Activated CD4-positive, alpha-beta T cell treated with anti-CD3 and anti-CD28 coated beads, Interleukin-2, Interleukin-6, amounts not matched to agents 100 ng/mL and 50 ng/mL, durations not matched to agents 16 hours and 8 hours (primary cell): Measurements from ENCODE around the gene RANBP9.
A peak's percentile ranks its signal among the peaks of the same experiment; 100 is the strongest.

Experiments
- DNase-seq: peaks from one replicate; pipeline ENCODE4 v3.0.0-alpha.2; 2020

The RANBP9 gene

DNA sequence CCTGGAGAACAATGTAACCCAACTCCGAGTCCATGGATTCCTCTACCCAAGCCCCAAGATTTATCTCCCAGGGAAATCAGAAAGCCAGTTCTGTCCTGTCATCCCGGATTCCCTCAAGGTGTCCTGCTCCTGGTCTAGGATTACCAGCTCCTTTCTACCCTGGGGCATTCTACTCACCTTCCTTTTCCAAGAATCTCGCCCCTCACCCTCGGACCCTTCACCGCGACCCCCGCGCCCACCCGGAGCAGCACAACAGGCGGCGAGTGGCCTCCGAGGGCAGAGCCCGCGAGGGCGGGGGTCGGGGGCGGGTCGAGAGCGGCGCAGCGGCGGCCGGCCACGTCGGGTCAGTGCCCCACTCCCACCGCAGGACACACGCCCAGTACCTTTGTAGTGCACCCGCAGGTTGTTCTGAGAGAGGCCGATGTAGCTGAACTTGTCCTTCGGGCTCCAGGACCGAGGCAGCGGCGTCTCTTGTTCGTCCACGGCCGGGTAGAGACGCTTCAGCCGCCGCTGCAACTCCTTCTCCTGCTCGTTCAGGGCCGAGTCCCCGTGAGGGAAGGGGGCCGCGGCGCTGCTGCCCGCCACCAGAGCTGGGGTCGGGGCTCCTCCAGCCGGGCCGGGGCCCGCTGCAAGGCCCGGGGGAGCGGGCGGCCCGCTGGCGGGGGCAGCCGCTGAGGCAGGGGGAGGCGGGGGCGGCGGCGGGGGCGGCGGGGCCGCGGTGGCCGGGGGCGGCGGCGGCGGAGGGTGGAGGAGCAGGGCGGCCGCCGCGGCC is 897 bp downstream of the RANBP9 start:
- peak; percentile 35 for DNase-seq

DNA sequence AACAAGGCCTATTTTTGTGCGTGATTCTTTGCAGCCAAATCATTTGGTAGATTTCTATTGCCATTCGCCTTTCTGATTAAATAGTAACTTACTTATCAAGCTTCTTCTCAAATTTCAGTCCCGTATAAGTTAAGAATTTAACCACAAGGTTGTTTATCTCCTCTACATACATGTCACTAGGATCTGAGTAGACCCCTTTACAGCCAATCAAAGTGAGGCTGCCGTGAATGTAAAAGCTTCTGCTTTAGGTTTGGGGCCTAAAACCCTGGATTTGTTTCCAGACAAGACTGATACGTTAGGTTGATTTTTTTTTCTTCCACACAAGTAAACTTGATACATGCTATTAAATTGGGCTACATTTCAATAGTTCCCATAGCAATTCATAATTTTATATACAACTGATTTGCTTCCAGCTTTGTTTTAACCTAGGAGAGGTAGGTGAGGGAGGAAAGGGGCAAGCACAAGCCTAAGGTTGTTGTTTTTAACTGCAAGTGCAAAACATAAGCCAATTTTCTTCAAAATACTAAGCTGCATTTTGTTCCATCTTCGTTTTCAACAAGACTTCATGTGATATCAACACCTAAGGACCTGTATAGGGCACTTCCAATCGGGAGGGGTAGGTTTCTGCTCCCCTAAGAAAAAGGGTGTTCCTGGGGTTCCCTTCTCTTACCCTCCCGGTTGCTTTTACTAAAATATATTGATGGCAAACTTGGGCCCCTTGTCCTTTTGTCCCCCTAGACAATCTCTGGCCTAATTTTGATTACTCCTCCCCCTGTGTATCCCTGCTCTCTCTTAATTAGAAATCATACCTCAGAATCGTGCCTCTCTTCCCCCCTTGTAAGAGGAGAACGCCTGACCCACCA is 1.7 kb downstream of the RANBP9 start:
- DNase-seq: peak; percentile 50

DNA sequence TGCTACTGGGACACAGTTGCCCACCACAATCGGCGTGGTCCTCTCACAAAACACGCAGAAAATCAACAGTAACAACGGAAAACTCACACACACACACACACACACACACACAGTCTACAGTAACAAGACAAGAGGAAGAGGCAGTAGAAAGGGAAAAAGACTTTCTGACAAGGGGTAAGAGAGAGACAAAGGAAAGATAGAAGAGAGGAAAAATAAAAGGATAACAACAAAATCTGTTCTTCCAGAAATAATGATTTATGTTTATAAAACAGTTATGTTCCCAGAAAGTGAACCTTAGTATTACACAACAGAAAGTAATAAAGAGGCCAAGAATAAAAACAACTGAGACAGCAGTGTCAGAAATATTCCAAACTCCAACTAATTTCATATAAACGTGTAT is 2.9 kb downstream of the RANBP9 start:
- DNase-seq: no peak

DNA sequence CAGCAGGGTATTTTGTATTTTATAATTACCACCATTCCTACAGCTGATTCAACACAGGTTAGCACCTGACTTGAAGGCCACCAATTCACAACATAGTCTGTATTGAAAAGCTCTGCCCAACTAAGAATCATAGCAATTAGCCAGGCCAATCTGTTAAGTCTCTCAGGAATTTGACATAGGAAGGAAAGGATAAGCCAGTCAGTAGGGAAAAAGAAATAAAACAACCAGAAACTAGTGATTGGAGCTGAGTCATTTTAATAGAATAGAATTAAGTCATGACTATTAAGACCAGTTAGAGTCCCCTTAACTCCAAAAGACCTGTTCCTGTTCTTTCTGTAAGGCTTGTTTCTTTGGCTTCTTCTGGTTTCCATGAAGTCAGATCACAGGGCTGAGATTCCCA is 8.1 kb downstream of the RANBP9 start:
- DNase-seq: no peak

DNA sequence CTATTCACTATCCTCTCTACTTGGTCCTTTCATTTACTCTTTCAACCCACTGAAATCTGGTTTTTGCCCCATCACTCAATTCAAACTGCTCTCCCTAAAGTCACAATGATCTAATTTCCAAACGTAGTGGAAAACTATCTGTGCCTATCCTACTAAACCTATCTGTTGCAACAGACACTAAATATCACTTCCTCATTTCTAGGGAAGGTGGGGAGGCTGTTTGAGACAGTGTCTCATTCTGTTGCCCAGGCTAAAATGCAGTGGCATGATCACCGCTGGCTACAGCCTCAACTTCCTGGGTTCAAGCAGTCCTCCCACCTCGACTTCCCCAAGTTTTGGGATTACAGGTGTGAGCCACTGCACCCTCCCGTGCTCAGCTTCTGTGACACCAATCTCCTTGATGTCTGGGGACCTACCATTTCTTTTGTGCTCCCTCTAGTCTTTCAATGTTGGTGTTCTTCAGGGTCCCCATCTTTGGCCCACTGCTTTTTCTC is 8.8 kb downstream of the RANBP9 start:
- no peak for DNase-seq

DNA sequence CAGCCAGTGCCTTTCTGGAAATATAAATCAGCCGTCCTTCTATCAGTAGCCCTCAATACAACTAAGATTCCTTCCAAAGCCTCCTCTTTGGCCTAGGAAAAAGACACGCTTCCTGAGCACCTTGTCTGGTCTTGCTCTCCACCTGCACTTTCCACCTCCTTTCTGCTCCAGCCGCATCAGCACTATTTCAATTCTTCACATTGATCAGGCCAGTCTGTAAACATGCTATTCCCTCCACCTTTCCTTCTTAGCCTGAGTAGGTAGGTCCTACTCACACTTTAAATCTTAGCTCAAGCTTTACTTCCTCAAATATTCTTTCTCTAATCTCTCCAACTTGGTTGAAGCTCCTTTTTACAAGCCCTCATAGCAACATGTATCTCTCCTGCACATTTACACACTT is 11.4 kb downstream of the RANBP9 start:
- no peak for DNase-seq

DNA sequence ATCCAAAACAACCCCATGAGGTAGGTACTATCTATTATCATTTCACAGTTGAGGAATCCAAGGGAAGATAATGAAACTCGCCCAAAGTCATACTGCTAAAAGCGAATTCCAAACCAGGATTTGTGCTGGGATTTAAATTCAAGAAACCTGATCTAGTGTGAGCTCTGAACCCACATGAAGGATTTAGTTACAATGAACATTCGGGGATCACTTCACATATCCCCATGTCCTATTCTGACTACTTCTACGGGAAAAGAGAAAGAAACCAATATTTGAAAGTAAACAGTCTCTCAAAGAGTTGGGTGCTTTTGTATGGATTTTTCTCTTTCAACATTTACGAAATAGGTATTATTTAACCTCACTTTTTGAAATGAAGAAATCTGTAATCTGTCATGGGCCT is 12.9 kb downstream of the RANBP9 start:
- no peak for DNase-seq

DNA sequence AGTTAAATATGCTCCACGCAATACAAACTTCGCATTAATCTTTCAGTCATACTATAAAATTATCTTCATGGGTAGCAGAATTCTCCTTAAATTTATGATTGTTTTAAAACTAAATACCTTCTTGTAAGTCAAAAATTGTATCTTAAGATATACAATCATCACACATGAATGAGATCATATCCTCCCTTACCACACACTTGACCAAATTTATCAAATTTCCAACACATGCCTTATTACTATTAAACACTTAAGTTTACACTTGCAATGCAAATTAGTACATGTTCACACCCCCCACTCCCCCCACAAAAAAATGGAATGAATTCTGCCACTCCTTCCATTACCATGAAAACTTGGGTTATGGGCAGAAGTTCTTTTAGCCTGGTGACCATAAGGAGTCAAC is 13.8 kb downstream of the RANBP9 start:
- DNase-seq: no peak

DNA sequence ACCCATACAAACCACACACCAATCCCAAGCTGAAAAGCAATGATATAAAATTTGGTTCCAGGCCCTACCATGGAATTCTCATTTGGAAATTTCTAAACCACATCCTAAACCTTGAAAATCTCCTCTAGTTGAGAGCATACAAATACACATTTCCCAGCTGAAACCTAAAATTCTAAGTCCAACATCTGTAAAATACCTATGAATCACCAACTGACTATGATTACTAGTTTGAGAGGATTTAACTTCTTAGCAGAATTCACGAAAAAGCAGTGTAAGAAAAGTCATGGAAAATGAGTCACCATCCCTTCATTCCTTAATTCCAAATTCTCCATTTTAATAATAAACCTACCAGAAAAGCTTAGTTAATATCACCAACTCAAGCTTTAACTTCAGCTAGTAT is 15.4 kb downstream of the RANBP9 start:
- DNase-seq: no peak

DNA sequence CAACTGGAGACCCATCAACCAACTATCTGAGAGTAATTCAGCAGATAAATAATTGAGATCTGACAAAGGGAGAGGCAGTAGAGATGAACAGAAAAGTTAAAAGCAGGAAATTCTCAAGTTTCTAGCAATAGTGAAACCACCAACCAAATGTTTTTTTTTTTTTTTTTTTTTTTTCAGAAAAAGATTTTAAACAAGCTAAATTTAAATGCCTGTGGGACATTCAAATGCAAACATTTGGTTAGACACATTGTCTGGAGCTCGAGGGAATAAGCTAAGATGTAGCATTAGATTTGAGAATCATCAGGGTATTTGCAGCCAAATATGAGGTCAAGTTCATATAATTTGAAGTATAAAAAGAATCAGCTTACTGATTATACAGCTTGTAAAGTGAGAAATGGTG is 16.4 kb downstream of the RANBP9 start:
- no peak for DNase-seq

DNA sequence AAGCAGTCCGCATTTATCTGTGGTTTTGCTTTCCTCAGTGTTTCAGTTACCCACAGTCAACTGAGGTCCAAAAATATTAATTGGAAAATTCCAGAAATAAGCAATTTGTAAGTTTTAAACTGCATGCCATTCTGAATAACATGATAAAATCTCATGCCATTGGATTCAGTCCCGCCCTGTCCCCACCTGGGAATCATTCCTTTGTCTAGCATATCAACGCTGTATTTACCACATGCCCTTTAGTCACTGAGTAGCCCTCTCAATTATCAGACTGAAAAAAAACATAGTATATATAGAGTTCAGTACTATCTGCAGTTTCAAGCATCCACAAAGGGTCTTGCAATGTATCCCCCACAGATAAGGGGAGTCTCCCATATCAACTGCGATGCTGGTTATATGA is 17.1 kb downstream of the RANBP9 start:
- DNase-seq: no peak

DNA sequence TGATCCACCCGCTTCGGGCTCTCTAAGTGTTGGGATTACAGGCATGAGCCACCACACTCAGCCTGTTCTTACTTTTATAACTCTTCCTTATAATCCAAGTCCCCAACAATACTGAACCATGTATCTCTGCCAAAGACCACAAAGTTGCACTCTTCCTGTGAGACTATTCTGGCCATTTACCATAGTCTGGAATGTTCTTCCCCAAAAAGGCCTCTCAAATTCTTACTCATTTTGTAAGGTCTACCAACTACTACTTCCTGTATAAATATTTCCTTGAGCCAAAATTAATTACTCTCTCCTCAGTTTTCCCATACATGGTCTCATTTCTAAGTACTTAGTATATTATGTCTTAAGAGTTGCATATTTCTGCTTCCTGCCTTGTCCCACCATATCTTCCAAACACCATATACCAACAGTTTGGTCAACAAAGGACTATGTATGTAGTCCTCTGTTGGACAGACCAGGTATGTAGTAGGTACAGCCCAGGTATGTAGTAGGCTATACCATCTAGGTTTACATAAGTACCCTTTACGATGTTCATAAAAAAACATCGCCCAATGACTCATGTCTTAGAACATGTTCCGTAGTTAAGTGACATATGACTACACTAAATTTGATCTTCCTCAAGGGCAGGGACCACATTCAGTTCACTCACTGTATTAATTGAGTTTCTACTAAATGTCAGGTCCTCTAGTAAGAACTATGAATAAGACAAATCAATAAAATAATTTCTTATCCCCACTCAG is 22.0 kb downstream of the RANBP9 start:
- DNase-seq: no peak

DNA sequence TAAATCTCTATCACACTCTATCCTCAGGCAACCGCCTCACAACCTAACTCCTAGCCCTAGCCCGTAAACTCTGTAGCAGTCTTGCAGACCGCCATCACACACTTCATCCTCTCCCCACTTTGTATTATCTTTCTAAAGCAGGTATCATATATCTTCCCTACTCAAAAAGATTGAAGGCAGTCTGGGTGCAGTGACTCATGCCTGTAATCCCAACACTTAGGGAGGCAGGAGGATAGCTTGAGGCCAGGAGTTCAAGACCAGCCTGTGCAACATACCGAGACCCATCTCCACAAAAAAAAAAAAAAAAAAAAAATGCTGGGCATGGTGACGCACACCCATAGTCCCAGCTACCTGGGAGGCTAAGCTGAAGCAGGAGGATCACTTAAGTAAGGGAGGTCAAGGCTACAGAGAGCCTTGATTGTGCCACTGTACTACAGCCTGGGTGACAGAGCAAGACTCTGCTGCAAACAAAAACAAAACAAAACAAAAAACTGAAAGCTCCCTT is 22.9 kb downstream of the RANBP9 start:
- no peak for DNase-seq

DNA sequence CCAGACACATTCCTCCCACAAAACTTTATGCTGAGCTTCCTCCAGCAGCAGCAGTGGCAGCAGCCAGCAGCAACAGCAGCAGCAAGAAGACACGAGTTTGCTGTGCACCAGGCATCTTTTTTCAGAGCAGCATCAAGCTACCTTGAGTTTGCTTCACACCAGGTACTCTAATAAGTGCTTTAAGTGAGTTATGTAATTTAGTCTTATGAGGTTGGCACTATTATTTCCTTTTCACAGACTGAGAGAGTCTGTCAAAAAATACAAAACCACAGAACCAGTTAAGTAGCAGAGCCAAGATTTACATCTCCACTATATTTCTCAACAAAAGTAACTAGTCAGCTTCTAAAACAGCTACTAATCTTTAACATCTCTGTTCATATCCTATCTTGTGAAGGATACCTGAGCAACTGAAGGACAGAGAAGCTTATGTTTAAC is 23.7 kb downstream of the RANBP9 start:
- no peak for DNase-seq

DNA sequence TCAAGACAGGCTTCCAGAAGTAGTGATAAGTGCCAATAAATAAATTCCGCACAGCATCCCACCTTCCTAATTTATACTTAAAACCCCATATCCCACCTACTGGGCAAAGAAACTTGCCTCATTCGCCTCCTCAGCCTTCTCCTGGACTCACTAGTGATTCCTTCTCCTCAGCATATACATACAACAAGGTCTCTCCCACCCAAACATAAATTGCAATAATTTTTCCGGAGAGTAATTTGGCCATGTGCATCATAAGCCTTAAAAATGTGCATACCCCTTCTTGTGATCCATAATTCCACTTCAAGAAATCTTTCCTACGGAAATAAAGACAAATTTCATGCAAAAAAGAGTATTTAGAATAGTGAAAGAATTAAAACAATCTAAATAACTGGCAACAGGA is 26.8 kb downstream of the RANBP9 start:
- no peak for DNase-seq

DNA sequence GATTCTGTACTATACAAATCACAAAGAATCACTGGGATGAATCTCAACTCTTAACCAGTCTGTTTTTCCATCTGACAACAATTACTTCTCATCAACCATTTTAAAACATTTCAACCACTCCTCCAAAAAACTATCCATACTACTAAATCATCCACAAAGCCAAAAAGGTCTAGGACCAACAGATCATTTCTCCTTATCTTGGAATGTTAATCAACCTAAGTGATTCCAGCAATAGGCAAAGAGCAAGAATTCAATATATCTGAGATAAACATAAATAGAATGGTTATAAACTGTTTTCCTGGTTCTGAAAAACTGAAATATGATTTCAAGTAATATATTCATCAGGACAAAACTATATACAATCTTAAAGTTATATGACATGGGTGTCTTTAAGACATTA is 28.6 kb downstream of the RANBP9 start:
- no peak for DNase-seq

DNA sequence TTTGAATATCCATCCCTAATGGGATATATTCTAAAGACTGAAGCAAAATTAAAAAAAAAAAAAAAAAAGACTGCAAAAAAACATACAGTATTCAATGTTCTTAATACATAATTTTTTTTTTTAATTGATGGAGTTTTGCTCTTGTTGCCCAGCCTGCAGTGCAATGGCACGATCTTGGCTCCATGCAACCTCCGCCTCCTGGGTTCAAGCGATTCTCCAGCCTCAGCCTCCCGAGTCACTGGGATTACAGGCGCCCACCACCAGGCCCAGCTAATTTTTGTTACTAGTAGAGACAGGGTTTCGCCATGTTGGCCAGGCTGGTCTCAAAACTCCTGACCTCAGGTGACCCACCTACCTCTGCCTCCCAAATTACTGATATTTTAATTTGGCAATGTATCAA is 29.3 kb downstream of the RANBP9 start:
- no peak for DNase-seq

DNA sequence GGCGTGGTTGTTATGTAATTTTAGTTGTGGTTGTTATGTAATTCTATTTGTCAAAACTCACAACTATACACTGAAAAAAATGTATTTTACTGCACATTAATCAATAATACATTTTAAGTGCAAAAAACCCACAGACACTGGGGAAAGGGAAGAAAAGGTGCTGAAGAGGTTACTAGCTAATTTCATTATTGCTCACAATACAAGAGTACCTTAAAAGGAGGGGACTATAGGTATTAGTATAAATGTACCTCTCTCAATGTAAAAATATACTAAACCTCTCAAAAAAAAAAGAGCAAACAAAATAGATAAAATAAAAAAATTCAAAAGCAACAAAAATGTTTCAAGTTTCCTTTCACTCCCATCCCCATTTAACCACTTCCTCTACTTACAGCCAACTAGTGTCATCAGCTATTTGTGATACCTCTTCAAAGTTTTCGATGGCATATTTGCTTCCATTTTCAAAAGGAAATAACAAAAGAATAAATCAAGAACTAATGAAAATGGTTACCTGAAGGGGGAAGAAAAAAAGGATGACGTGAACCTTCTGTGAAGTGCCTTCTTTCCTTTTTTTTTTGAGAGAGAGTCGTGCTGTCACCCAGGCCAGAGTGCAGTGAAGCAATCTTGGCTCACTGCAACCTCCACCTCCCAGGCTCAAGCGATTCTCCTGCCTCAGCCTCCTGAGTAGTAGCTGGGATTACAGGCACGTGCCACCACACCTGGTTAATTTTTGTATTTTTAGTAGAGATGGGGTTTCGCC is 30.2 kb downstream of the RANBP9 start:
- DNase-seq: peak; percentile 27

DNA sequence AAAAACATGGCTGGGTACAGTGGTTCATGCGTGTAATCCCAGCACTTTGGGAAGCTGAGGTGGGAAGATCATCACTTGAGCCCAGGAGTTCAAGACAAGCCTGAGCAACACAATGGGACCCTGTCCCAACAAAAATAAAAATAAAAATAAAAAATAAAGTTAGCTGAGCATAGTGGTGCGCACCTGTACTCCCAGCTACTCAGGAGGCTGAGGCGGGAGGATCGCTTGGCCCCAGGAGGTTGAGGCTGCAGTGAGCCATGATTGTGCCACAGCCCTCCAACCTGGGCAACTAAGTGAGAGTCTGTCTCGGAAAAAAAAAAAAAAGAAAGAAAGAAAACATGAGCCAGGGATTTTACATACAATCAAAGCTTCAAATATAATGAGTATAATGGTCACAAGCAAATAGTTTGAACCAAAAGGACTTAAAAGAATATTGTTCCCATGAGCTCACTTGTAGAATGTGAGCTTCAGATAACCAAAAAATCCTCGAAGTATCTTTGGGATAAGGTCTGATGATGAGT is 31.1 kb downstream of the RANBP9 start:
- no peak for DNase-seq

DNA sequence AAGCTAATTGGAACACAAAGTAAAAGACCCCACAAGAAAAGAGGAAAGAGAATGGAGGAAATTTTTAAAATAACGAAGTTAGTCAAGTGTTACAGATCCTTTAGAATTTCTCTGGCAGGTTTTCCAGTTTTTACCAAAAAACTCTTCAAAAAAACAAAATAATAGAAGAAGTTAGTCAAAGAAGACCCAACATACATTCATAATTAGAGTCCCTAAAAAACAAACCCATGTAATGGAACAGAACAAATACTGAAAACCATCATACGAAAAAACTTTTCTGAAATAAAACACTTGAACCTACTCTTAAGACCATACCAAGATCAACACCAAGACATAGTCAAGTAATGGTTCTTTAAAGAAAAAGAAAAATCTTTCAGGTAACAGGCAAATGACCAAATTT is 31.6 kb downstream of the RANBP9 start:
- DNase-seq: no peak

DNA sequence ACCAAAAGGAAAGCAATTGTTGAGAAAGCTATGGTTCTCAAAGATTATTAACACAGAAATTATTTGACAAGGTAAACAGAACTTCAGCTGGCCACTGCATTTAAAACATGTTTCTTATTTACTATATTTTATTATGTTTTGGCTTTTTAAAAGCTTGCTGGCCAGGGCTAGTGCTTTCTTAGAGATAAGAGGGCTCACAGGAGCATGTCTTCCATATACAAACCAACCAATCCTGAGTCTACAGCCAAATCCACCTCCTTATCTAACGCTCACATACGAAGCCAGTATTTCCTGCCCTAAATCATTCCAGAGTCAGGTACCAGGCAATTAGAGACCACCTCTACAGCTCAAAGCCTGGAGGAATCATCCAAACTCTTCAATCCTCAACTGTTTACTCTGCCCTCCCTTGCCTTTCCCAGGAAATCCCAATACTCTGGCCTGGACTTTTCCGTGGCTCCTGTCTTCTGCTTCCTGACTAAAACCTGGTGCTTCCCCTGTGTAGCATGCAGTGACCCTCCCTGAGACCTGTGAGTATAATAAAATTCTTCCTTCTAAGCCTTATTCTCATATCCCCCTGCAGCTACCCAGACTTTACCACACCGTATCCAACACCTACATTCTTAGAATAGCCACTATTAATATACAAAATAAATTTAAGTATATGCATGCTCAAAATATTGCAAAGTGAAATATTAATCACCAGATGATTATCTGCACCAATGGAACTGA is 33.2 kb downstream of the RANBP9 start:
- DNase-seq: no peak

DNA sequence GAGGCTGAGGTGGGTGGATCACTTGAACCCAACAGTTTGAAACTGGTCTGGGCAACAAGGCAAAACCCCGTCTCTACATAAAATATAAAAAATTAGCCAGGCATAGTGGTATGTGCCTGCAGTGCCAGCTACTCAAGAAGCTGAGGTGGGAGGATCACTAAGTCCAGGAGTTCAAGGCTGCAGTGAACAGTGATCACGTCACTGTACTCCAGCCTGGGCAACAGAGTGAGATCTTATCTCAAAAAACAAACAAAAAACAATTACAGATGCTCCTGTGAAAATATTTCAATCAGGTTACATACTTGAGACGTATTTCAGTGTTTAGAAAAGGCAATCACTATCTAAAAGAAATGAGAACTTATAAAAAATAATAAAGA is 33.8 kb downstream of the RANBP9 start:
- no peak for DNase-seq
